GM19324 (cell line): ENCODE results near the gene ZPR1.
A peak's percentile ranks its signal among the peaks of the same experiment; 100 is the strongest.
"Not testable (repeated sequence)": the region's sequence is repeated elsewhere in the genome, so short reads cannot be mapped to it uniquely, and the experiment has no call there.

Source experiments
- ATAC-seq: cut with Tn5 transposase; IDR thresholded peaks from one replicate; pipeline ENCODE4 v1.9.1; 2021; ENCODE audit warnings: mild to moderate bottlenecking, moderate library complexity; ENCODE audit not compliant: unreplicated experiment, low FRiP score

Gene ZPR1

DNA sequence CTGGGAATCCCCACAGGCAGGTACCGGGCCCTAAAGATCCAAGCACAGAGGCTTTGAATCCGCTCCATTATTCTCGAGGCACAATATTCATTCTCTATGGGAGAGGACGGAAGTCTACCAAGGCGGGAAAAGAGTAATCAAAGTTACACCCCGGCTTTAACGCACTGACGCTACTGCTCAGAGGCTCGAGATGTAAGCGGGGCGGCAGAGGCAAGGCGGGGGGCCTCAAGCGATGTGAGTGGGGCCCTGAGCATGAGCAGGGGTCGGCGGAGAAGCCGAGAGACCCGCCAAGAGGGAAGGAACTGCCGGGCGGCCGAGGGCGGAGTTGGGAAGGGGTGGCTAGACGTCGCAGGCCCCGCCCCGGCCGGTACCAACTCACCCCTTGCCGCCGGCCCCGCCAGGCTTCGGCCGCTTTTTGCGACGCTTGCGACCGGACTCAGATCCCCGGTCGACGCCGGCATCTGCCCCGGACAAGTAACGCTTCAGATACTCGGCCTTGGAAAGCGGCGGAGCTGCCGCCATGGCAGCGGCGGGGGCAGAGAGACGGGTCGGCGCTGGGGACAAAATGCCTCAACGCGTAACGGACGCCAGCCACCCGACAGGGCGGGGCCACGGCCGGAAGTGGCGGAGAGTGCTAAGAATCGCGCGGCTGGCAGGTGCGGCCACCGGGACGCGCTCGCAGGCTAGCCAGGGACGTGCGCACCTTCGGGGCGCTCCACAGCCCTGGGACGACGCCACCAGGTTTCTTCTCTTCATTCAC is 15.2 kb downstream of the ZPR1 start, which contains the start of gene BUD13:
Gene BUD13, minus strand, starts transcription at position 545 of the 760 bp plus-strand sequence. Its CDS starts 23 bp downstream, at position 522.
- peak; percentile 88 for ATAC-seq

DNA sequence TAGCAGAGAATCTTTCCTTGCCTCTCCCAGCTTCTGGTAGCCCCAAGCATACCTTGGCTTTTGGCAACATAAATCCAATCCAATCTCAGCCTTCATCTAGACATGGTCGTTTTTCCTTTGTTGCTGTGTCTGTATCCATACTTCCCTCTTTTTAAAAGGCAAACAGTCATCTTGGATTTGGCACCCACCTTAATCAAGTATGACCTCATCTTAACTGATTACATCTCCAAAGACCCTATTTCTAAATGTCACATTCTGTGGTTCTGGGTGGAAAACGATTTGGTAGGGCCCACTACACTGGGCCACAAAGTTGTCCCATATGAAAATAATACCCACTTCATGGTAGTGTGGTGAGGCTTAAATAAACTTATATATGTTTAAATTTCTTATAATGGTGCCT is 15.9 kb downstream of the ZPR1 start:
- ATAC-seq, result no peak

DNA sequence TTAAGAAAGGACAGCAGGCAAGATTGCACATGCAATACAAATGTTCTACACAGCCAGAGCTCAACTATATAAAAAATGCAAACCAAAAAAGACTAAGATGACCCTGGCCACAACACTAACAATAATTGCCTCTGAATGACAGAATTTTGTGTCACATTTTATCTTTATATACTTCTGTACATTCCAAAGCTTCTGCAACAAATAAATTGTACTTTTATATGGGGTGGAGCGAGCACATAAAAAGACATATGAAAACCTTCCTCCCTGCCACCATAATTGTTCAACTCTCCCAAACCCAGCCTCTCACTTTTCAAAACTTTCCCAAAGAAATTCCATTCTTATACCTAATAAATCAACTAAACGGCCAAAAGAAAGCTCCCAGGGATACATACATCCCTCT is 25.7 kb downstream of the ZPR1 start:
- no peak for ATAC-seq

DNA sequence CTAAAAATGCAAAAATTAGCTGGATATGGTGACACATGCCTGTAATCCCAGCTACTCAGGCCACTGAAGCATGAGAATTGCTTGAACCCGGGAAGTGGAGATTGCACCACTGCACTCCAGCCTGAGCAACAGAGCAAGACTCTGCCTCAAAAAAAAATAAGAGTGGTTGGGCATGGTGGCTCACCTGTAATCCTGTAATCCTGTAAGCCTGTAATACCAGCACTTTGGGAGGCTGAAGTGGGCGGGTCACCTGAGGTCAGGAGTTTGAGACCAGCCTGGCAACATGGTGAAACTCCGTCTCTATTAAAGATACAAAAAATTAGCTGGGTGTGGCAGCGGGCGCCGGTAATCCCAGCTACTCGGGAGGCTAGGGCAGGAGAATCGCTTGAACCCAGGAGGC is 31.8 kb downstream of the ZPR1 start:
- ATAC-seq, result not testable (repeated sequence)

DNA sequence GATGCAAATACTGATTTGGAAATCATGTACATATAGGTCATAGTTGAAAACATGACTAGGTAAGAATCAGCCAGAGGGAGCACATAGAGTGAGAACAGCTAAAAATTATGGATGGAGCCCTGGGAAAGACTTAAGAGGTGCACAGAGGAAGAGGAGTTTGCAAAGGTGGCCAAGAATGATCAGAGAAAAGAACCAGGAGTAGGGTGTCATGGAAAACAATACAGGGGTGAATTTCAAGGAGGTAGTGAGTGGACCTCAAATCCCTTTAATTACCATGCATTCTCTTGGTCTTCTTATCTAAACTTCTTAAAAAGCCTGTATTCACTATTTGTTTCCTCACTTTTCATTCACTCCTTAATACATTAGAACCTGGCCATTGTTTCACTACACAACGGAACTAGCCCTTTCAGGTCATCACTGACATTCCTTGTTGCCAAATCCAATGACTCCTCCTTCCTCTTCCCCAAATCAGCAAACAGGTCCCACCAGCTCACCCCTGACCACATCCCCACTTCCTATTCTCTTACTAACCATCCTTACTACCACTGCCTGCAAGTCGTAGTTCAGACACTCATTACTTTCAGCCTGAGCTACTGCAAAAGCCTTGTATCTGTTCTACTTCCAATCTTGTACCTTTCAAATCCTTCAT is 37.6 kb downstream of the ZPR1 start:
- ATAC-seq, result no peak

DNA sequence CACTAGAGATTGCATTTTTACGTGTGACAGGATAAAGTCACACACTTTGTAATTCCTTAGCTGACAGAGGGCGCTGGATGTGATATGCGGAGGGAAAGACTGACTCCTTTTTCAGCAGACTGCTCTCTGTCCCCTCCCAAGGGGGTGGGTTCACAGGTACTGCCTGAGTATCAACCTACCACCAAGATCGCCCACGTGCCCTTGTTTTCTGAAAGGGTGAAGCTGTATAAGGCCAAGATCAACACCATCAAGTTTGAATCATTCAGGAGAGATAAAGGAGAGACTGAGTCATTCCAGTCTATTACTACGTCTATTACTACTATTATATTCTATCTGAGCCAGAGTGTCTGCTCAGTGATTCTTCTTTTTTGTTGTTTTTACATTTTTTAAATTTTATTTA is 45.7 kb downstream of the ZPR1 start:
- no peak for ATAC-seq

DNA sequence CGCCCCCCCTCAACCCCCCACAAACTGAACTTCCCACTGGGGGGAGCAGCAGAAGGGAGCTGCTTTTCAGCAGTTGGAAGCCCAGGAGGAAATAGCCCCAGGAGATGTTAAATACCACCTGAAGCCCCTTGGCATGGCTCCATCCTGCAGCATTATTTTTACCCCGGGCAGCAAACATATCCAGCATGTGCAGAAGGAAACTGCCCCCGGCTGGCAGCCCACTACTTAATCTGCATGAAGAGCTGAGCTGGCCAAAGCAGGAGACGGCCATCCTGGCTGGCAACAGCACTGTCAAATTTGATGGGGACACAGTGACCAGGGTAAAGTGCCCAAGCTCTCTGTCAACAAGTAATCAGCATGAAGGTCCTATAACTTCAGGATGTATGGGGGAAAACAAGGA is 47.1 kb downstream of the ZPR1 start:
- ATAC-seq, result no peak

DNA sequence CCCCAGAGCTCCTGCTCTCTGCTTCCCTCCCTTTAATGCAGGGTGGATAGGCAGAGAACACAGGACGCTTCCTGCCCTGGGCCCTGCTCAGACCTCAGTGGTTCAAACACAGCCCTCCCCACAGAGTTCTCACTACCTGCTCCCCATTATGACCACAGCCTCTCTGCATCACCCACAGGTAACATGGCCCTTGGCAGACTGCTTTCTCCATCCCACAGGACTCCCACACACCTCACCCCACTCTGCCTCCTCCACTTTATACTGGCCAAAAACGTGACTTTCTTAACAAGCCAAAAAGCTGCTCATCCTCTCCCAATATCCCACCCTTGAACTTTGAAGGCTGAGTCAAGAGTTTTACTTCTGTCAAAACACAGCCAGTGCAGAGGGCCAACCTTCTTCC is 48.8 kb downstream of the ZPR1 start:
- ATAC-seq, result no peak

DNA sequence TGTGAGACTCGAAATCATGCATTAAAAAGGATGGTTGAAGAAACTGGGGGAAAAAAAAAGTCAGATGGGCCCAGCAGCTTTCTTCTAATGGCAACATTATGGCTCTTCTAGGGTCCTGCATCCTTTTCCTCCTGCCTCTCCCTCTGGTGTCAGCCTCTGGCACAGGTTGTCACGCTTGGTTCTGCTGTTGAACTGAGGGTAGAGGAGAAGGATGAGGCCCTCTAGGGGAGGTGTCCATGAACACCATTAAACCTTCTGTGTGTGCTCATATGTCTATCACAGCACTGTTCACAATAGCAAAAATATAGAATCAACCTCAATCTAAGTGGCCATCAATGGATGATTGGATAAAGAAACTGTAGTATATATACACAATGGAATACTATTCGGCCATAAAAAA is 51.1 kb downstream of the ZPR1 start:
- ATAC-seq, result no peak

DNA sequence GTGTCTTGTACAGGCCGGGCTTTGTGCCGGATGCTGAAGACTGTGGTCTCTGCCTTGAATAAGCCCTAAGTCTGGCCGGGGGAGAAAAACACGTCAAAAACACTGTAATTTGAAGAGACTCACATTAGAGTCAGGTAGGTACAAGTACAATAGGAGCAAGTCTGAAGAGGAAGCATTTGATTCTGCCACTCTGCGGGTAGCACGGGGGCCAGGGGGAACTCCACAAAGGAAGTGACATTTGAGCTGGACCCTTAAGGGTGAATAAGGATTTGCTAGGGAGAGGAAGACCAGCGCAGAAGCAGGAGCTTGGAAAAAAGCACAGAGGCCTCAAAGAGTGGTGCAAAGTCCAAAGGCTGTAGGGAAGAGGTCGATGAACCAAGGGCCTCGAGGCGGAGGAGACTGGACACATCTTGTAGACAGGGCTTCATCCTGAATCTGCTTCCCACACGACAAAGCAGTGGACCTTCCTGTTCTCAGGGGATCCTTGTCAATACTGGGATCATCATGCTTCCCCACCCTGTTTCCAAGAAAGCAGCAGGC is 53.8 kb downstream of the ZPR1 start:
- no peak for ATAC-seq

DNA sequence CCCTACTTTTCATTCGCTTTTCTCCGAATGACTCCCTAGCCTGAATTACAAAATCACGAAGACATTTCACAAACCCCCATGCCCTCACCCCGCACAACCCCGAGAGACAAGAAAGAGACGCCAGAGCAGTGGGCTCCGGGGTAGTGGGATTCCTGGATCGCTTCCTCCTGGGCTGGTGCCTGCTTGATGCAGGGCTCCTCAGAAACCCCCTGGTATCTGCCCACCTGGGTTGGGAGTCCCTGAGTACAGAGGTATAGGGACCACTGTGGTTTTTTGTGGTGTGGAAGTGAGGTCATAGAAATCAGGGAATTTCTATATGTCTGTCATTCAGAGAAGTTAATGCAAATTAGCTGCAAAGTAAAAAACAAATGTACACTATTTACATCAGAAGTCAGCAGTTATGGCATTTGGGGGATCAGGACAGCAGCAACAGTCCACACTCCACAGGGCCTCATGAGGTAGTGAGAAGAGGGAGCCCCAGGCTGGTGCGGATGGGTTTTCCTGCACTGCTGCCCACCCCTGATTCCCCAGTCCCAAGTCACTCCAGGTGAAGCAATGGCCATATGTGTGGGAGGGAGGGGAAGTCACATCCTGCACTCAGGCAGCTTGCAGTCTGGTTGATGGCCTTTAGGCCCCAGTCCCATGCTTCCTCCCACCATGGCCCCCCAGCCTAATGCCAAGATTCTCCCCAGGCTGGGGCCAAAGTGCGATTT is 54.6 kb downstream of the ZPR1 start:
- peak; percentile 8 for ATAC-seq

DNA sequence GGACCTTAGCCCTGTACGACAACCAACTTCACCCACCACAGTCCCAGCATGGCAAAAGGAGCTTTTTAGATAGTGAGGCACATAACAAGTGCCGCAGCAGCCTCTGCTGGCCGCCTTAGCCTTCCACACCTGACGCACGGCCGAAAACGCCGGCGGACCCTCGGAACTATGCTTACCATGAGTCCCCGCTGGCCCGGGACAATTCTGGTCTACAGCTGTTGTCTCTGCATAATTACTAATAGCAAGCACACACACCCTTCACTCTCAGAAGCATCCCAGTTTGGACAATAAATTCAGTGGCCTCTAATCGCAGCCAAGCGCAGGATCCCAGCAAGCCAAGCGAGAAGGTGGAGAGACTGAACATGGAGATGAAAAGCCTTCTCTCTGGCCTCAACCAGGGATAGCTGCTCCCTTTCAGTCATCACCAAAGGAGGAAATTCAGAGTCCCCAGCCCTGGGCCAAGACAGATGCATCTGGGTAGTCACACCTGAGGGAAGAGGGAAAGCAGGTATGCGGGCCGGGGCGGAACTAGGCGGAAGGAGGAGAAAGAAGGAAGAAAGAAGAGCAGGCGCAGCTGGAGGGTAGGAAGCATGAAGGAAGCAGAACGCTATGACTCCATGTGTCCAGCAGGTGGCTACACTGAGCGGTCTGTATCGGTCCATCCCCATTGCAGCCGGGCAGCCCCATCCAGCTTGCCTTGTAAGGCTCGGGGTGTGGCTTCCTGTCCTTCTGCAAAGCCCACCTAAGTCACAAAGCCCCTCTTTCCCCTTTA is 55.4 kb downstream of the ZPR1 start:
- ATAC-seq, result peak; percentile 56

DNA sequence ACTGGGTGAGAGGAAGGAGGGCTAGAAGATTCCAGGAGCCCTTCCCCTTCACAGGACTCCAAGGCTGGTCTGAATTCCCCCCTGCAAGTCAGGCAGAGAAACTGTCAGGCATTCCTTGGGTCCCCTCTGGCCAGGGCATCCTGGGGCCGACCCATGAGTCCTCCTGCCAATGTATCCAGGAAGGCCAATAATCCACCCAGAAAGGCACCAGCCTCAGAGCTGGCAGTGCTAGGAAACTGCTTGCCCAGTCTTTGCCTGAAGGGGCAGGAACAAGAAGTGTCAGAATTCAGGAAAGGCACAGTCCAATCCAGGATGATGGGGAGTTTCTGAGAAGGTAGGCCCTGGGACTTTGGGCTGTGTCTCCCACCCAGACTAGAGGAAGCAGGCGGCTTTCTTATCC is 56.0 kb downstream of the ZPR1 start:
- no peak for ATAC-seq

DNA sequence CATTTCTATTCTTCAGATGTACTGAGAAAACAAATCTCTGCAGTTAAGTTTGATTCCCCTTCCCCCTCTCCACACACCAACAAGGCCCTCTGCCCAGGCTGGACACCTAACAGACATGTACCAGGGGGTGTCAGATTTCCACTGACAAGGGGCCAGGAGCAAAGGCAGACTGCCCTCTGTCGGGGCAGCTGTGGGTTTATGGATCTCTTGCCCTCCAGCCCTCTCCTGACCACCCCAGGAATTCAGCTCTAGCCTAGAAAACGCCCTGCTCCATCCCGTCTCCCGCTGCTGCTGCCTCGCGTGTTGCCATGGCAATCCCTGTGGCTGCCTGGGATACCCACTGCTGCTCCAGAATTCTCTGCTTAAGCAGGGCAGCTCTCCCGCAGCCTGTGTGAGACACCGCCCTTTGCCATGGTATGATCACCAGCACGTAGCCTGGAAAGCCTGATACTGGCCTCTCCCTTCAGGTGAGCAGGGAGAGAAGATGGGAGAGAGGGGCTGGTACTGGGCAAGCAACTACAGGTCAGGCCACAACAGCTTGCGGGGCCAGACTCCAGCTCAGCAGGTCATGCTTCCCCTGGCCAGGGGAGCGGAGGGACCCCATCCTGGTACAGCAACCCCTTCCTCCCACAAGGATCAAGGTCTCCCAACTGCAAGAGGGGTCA is 56.6 kb downstream of the ZPR1 start:
- no peak for ATAC-seq

DNA sequence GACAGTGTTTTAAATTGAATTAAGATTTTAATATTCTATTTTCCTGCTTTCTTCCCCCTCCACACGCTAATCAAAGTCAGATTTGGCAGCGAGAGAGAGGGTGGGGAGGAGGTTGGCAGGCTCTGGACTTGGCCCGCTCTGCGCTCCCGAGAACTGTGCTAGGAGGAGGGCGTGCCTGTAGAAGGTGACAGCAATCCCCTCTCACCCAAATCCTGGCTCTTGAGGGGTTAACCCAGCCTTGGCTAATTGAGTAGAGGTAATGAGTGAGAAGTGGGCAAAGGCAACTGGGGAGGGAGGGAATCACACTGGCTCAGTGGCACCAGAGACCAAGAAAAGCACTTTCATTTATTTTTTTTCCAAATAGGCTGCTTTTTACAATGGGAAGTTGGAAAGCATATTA is 57.2 kb downstream of the ZPR1 start:
- ATAC-seq, result no peak

DNA sequence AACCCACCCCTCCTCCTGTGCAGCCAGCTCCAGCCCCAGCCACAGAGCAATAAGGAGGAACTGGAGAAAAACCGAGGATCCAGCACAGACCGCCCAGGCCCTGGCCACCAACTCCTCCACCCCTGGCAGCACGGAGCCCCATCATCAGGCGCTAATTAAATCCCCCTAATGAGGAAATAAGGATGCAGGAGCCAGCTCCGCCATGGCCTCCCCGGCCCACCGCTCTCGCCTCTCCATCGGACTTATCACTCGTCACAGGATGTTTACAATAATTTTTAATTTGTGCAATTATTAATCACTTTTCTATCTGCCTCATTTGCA is 57.6 kb downstream of the ZPR1 start:
- no peak for ATAC-seq

DNA sequence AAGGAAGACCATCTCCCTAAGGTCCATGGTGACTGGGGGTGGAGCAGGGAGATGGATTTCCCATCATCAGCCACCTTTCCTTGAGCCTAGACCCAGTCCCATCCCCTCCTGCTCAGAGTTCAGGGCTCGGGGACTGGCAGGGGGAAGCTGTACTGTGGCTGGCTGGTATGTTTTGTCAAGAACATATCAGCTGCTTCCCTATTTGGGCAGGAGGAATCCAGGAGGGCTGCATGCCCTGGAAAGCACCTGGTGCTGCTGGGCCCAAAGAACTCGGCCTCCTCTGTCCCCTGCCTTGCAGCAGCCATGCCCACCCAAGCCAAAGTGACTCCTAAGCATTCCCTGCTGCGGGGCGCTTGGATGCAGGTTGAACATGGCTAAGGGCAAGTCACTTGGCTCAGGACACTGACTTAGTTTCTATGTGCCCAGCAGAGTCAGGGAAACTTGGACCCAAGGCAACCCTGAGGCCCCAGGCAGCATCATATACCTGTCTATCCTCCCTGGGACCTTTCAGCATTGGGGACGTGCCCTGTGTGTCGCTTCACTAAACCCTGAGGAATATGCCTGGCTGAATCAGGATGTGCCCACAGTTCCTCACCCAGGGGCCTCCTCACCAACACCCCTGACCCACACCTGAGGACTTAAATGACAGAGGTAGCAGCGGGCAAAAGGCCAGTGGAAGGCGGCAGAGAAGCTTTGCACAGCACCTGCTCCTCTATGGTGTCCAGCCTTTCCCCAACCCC is 58.2 kb downstream of the ZPR1 start:
- no peak for ATAC-seq

DNA sequence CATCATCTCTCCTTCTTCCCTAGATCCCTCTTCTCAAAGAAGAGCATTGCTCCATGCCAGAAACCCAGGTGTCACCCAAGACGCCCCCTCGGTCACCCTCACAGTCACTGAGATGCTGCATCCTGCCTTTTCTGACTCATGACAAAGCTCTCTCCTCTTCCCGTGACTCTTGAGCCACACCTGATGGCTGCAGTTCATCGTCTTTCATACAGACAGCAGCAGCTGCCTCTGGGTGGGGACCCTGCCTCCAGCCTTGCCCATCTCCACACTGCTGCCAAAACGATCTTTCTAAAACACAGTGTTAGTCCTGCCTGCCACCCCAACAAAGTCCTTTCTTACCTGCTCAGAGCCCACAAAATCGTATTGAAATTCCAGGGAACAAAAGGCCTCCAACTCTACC is 59.8 kb downstream of the ZPR1 start:
- ATAC-seq, result no peak

DNA sequence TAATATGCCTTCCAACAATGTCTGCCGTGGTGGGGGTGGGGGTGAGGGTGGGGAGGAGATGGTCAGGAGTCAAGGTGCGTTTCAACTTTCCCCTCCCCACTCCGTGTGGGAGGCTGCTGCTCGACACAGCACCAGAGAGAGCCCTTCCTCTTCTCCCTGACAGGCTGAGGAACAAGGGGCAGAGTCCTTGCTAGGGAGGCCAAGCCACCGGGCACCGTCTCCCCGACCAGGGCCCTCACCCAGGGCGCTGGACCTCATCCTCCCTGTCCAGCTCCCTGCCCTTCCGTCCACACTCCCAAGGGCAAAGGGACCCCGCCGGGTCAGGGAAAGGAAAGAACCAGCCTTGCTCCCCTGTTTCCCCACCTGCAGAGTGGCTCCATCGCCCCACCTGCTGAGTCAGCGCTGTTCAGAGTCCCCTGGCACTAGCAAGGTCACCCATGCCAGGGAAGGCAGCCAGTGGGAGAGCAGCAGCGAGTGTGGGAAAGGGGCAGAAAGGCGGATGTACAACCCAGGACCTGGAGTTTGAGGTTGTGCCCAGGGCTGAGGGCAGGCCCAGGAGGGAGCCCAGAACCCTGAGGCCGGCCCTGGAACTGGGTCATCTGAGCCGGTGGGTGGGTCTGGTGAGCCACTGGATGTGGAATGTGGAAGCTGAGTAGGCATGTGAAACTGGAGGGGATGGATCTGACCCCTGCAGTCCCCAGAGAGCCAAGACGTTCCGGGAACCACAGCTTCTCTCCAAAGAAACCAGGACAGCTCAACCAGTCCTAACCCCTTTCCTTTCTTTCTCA is 62.2 kb downstream of the ZPR1 start:
- no peak for ATAC-seq
